RWPE1 (cell line): ENCODE measurements around the gene DCP2.

Experiments used
- CTCF ChIA-PET: fragments of 350-600 bp; sonication (Branson Sonifier 250); formaldehyde crosslinking; extraction: SDS; loops from one replicate; lab custom pipeline; 2021; lab: Yijun Ruan, JAX
- POLR2A ChIA-PET: fragments of 400-600 bp; formaldehyde crosslinking; extraction: SDS; loops from one replicate; lab custom pipeline; 2020; ENCODE audit warnings: antibody characterized with exemption; ENCODE audit not compliant: low non-redundant PET; lab: Yijun Ruan, JAX
- DNase-seq: peaks from one replicate; pipeline ENCODE4 v3.0.0; 2012; ENCODE audit warnings: low spot score
- H3K27ac ChIP-seq: fragments of 450-650 bp; 2 replicates; pipeline ENCODE4 v1.5.1; 2017
- TF ChIP-seq, protein P1 (sequence below): fragments of 450-650 bp; conservative IDR thresholded peaks from 2 replicates; pipeline ENCODE4 v1.5.1; 2017; ENCODE audit warnings: low read depth, mild to moderate bottlenecking

DCP2 gene

DNA sequence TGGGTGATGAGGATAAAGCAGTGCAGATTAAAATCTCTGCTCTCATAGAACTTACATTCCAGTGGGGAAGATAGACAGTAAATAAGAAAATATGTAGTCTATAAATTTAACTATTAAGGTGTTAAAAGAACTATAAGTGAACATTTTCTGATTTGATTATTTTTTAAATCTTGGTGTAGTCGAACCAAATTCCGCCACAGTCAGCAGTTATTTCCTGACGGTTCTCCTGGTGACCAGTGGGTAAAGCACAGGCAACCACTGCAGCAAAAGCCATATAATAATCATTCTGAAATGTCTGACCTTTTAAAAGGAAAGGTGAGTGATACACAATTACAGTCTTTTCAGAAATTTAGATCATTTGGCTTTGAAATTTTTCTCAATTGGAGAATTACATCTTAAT, 27.2 kb downstream of the DCP2 start:
- DNase-seq, result no peak
- H3K27ac ChIP-seq, result no peak overlapping the region
- ChIA-PET CTCF (no interaction called here), POLR2A (interaction anchor here (1.3 kb wide), 1 partner anchor 28 kb away, joined by 3 read pairs; the partner anchor contains the start of gene DCP2)
- TF ChIP-seq, protein P1, sequence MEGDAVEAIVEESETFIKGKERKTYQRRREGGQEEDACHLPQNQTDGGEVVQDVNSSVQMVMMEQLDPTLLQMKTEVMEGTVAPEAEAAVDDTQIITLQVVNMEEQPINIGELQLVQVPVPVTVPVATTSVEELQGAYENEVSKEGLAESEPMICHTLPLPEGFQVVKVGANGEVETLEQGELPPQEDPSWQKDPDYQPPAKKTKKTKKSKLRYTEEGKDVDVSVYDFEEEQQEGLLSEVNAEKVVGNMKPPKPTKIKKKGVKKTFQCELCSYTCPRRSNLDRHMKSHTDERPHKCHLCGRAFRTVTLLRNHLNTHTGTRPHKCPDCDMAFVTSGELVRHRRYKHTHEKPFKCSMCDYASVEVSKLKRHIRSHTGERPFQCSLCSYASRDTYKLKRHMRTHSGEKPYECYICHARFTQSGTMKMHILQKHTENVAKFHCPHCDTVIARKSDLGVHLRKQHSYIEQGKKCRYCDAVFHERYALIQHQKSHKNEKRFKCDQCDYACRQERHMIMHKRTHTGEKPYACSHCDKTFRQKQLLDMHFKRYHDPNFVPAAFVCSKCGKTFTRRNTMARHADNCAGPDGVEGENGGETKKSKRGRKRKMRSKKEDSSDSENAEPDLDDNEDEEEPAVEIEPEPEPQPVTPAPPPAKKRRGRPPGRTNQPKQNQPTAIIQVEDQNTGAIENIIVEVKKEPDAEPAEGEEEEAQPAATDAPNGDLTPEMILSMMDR, result no peak

DNA sequence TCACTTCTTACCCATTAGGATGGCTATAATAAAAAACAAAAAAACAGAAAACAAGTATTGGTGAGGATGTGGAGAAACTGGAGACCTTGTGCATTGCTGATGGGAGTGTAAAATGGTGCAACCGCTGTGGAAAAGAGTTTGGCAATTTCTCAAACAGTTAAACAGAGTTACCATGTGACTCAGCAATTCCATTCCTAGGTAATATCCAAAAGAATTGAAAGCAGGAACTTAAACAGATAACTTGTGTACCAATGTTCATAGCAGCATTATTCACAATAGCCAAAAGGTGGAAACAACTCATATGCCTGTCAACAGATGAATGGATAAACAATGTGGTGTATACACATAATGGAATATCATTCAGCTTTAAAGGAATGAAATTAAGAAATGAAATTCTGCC, 28.9 kb downstream of the DCP2 start:
- TF ChIP-seq, protein P1, result no peak
- H3K27ac ChIP-seq, result no peak overlapping the region
- POLR2A ChIA-PET, result no interaction called here
- CTCF ChIA-PET, result interaction anchor here (0.7 kb wide), 1 partner anchor 941 kb away, joined by 3 read pairs; no protein-coding TSS in a partner anchor
- no peak for DNase-seq

DNA sequence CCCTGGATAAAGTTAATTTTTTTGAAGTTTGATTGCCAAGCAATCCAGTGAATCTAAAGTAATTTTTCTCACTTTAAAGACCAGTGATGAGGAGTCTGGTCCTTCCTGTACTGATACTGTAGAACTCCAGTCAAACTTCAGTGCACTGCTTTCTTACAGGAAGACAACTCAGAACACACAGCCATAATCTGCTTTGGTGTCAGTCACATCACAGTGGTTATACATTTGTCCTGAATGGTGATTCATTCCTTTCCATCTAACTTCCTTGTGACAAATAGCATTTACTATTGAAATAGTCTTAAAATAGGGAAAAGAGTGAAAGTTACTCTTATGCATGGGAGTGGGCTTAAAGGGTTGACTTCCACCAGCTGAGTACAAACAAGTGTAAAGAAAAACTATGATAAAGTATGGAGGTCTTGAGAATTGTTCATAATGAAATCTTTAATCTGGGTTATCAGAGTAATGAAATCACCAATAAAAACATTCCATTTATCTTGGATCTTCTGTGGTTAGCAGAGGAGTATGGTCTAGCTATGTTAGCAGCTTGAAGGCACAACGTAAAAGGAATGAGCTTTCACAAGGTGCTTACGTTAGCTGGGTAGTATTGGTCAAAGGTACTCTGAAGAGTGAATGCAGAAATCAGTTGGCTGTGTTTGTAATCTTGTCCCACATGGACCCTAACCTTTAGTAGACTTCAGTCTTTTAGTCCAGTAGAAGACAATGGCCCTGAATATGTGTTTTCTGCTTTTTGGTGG, 41.5 kb downstream of the DCP2 start:
- H3K27ac ChIP-seq, result no peak overlapping the region
- POLR2A ChIA-PET, result no interaction called here
- TF ChIP-seq, protein P1, result no peak
- no peak for DNase-seq
- CTCF ChIA-PET, result no interaction called here

DNA sequence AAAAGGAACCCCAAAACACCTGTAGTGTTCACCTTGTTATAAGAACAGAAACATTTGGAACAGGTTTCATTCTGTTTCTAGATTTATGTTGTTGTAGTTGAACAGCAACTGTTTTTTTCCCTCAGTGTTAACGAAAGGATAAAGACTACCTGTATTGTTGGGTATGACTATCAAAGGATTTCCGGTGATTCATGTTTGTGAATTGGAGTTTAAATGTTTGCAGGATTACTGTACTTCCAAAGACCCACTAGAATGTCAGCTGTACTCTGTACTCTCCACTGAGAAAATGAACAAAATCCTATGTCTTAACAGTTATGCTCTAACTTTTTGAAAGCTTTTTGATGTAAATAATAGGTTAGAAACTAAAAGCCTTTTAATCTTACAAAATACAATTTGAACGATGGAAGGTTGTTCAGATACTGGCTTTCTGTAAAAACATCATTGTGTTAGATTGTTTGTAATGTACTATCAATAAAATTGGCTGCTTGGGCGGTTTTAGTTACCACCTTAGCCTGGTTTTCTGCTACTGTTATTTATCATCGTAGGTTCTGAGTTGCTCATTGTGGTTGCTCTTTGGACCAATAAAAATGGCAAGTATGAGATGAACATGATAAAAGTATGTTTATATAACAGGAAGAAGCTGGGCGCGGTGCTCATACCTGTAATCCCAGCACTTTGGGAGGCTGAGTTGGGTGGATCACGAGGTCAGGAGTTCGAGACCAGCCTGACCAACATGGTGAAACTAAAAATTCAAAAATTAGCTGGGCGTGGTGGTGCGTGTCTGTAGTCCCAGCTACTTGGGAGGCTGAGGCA, 44.1 kb downstream of the DCP2 start:
- ChIA-PET POLR2A (no interaction called here), CTCF (interaction anchor here (0.5 to 1.1 kb wide), 4 partner anchors 24 to 309 kb away, joined by 3 to 5 read pairs (median 4); no protein-coding TSS in a partner anchor)
- H3K27ac ChIP-seq, result peak overlapping the region; percentile 75
- TF ChIP-seq, protein P1, result no peak
- peak; percentile 90 for DNase-seq

DNA sequence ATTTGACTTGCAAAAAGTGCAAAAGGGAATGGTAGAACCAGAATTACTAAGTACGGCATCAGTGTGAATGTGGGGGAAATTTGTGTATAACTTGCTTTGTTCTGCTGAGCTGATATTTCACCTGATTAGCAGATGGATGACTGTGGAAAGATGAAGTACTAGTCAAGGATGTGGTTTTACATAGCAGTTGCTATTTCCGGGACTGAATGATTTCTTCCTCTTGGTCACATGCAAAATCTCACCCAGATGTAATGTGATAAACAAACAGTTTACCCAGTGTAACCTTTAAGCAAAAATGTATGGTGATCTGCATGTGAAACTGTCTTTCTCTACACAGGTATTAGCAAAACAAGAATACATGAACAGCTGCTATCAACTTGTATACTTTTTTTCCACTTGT, 46.1 kb downstream of the DCP2 start:
- ChIA-PET POLR2A (no interaction called here), CTCF (interaction anchor here (0.7 kb wide), 1 partner anchor 761 kb away, joined by 3 read pairs; no protein-coding TSS in a partner anchor)
- no peak for DNase-seq
- TF ChIP-seq, protein P1, result no peak
- H3K27ac ChIP-seq, result no peak overlapping the region

DNA sequence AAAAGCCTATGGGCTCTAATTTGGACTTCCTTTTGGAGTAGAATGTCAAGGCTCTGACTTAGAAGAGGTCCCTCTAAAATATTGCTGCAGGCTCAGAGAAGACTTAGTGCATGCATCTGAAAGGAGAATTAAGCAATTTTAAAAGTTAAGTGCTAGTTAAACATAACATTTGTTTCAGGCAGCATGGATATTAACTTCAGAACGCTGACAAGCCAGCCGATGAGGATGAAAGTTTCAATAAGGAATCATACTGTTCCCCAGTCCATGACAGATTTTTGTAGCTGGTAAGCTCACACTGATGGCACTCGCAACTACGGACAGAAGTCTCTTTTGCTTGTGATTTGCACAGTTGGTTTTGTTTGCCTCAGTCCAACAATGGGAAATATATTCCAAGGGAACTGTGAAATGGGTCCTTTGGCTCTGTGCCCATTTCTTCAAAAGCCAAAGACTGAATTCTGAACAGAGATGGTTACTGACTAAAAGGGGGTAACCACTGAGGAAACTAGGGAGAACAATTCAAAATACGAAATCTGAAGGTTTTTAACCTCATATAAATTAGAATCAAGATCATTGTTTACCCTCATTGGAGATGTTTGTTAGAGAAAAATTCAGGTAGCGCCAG, 47.6 kb downstream of the DCP2 start:
- TF ChIP-seq, protein P1, result no peak
- H3K27ac ChIP-seq, result no peak overlapping the region
- ChIA-PET POLR2A (no interaction called here), CTCF (no interaction called here)
- no peak for DNase-seq
